Heart right ventricle (tissue), 16 donors: Measurements from ENCODE around the gene OR10G6. TPM values are rescaled to one million over a fixed set of nuclear protein-coding genes. Genes with fewer than 3 reads are reported as not detected.

Source experiments
- ATAC-seq, 8 donors: fragments of 200-7000 bp; cut with Tn5 transposase; one replicate each; pipeline ENCODE4 v1.9.1; 2020; ENCODE audit warnings: mild to moderate bottlenecking in 8 of 8, moderate library complexity in 8 of 8, moderate number of reproducible peaks in 1 of 8
- DNase-seq, 2 donors: peaks; one replicate each; pipeline ENCODE4 v3.0.0-alpha.2; 2020
- H3K27ac ChIP-seq, 10 donors: fragments of 200-600 bp; sonication (generic) in 2 of 10; one replicate each; pipeline versions ENCODE4 v1.5.0 to v1.8.0; 2020 to 2022; ENCODE audit warnings: mild to moderate bottlenecking in 3 of 10
- H3K27me3 ChIP-seq, 7 donors: fragments of 200-600 bp; one replicate each; pipeline ENCODE4 v1.8.0; 2021 to 2022; ENCODE audit warnings: mild to moderate bottlenecking in 2 of 7
- H3K36me3 ChIP-seq, 9 donors: fragments of 200-600 bp; sonication (generic) in 1 of 9; one replicate each; pipeline versions ENCODE4 v1.5.0 to v1.8.0; 2020 to 2022; ENCODE audit warnings: mild to moderate bottlenecking in 2 of 9
- H3K4me1 ChIP-seq, 9 donors: fragments of 200-600 bp; sonication (generic) in 1 of 9; one replicate each; pipeline versions ENCODE4 v1.5.0 to v1.8.0; 2020 to 2022; ENCODE audit warnings: mild to moderate bottlenecking in 4 of 9
- H3K4me3 ChIP-seq, 10 donors: fragments of 200-600 bp; sonication (generic) in 2 of 10; one replicate each; pipeline versions ENCODE4 v1.5.0 to v1.8.0; 2020 to 2022; ENCODE audit warnings: mild to moderate bottlenecking in 7 of 10, moderate library complexity in 2 of 10
- H3K9me3 ChIP-seq, 11 donors: fragments of 200-600 bp in 10 of 11; sonication (generic) in 2 of 11; one replicate each; pipeline versions ENCODE4 v1.5.0 to v1.8.0; 2013 to 2022; ENCODE audit warnings: mild to moderate bottlenecking in 2 of 11, control low read depth in 1 of 11, moderate library complexity in 1 of 11
- CTCF ChIP-seq, 9 donors: fragments of 200-600 bp; sonication (generic) in 2 of 9; IDR thresholded peaks; one replicate each; pipeline versions ENCODE4 v1.5.0 to v1.8.0; 2021 to 2022; ENCODE audit warnings: antibody characterized with exemption in 9 of 9, mild to moderate bottlenecking in 5 of 9, moderate library complexity in 1 of 9
- WGBS, 2 donors: extraction: QIAGEN DNeasy Blood & Tissue Kit; methylation state at CpG; one replicate each; pipeline ENCODE4 v1.1.7; 2013; ENCODE audit warnings: inconsistent platforms in 1 of 2; 5-methylcytosine and 5-hydroxymethylcytosine counted together
- intact Hi-C, 10 donors: fragments of 100-400 bp; cut with DNase I; formaldehyde crosslinking; loops; one replicate each; pipeline versions ENCODE4 v1.11.1 to v1.14.2; 2022
- polyA plus RNA-seq, 2 donors: library from polyadenylated mRNA; stranded (reverse); fragments of 200-250 nt; gene quantifications; one replicate each; pipeline ENCODE4 v1.2.3, GENCODE V29; 2013
- total RNA-seq, 10 donors: library from RNA; stranded (reverse); fragmentation: NEBNext Ultra II Directional in 3 of 10; extraction: Animal tissue kit (Norgen Biotek cat#: 25700) in 3 of 10; gene quantifications; one replicate each; pipeline versions ENCODE4 v1.2.1 to v1.2.4, GENCODE V29; 2021 to 2023
- donor health status: Arrhythmogenic right ventricular cardiomyopathy.
- donor health status: ischemic (EF 13 %, LVEDD 7.1; RV severe dilation, severe dysfunction).
- donor health status: healthy with polysubstance abuse.
- donor health status: DM: no; HTN: yes; CAD: no.
- donor health status: DM: no; HTN: no; CAD: no.
- donor health status: ischemic (EF 25% LVEDD 6.9; RV normal size, moderate dysfunction).
- donor health status: ischemic (EF 25% LVEDD 5.7; RV mildly dilated, moderate dysfunction).
- donor health status: healthy.
- donor health status: DM: yes; HTN: yes; CAD: no.
- donor health status: Ischemic cardiomyopathy.
- donor health status: ischemic (EF 35%, LVEDD 5.7; RV mildly dilated, moderate dysfunction).
- donor health status: nonischemic (EF 11% LVEDD 7.7; RV severe dilation, severe dysfunction).
- donor health status: DM: yes; HTN: yes; CAD: no.
- donor health status: PGD.
- donor health status: ischemic (EF 29% LVEDD 5.4; RV normal size, mild dysfunction).
- donor health status: nonischemic (EF 23%, LVEDD 6.1; RV moderate dilation, normal function).

Gene OR10G6
- total and polyA plus RNA-seq, 12 donors, result not detected

- H3K9me3 ChIP-seq, result peaks cover 0 to 10% (median 0%) of the 10 kb centered on the region in 11 donors
- H3K36me3 ChIP-seq, result no peaks in the 10 kb centered on the region
- no peaks in the 10 kb centered on the region for H3K27me3 ChIP-seq
- no peak for DNase-seq
- ATAC-seq, result no peak
- H3K4me1 ChIP-seq, result no peaks in the 10 kb centered on the region
- no peak within 1 kb of the TSS for H3K27ac ChIP-seq
- no peak for TF ChIP-seq CTCF (IDR thresholded peaks at IDR 0.05)
- intact Hi-C loops, result no loop called here
- no peak within 1 kb of the TSS for H3K4me3 ChIP-seq
Observed at GRCh38 chr11:123977731-123978347, 17.1 kb downstream of the OR10G6 start, which contains the start of gene OR10S1. TSS of gene OR10S1 (minus strand) at chr11:123977781. CDS start at chr11:123977664, 117 bp downstream.

- Histone ChIP-seq H3K9me3 (peaks cover 0 to 4% (median 0%) of the 10 kb centered on the region in 11 donors), H3K27me3 (no peaks in the 10 kb centered on the region), H3K27ac (no peak overlapping the region), H3K4me1 (no peaks in the 10 kb centered on the region), H3K36me3 (no peaks in the 10 kb centered on the region), H3K4me3 (no peak overlapping the region)
- DNase-seq (no peak), ATAC-seq (no peak)
- intact Hi-C loops, result no loop called here
- no peak for TF ChIP-seq CTCF (IDR thresholded peaks at IDR 0.05)
- 90 to 92% methylated on average over 18 of the region's 18 CpGs for WGBS, 2 donors
Observed at GRCh38 chr11:123976770-123977560, 18.0 kb downstream of the OR10G6 start.

- H3K36me3 ChIP-seq, result no peaks in the 10 kb centered on the region
- no peak overlapping the region for H3K27ac ChIP-seq
- ATAC-seq, result no peak
- H3K4me3 ChIP-seq, result no peak overlapping the region
- DNase-seq, result no peak
- H3K27me3 ChIP-seq, result no peaks in the 10 kb centered on the region
- H3K4me1 ChIP-seq, result no peaks in the 10 kb centered on the region
- no peak for TF ChIP-seq CTCF (IDR thresholded peaks at IDR 0.05)
- intact Hi-C loops, result no loop called here
- 49 to 59% methylated on average over 1 of the region's 1 CpG for WGBS, 2 donors
- peaks cover 0 to 12% (median 0%) of the 10 kb centered on the region in 11 donors for H3K9me3 ChIP-seq
Observed at GRCh38 chr11:123973816-123974215, 21.1 kb downstream of the OR10G6 start.

- Histone ChIP-seq H3K9me3 (peaks cover 0 to 22% (median 7%) of the 10 kb centered on the region in 11 donors), H3K27ac (no peak overlapping the region), H3K27me3 (no peaks in the 10 kb centered on the region), H3K4me3 (no peak overlapping the region), H3K36me3 (no peaks in the 10 kb centered on the region), H3K4me1 (no peaks in the 10 kb centered on the region)
- no peak for DNase-seq
- no peak for TF ChIP-seq CTCF (IDR thresholded peaks at IDR 0.05)
- ATAC-seq, result no peak
- intact Hi-C loops, result no loop called here
Observed at GRCh38 chr11:123956752-123957151, 38.2 kb downstream of the OR10G6 start.
